WERI-Rb-1 (cell line): ENCODE data around the gene TOR1A.
A peak's percentile ranks its signal among the peaks of the same experiment; 100 is the strongest.

Source experiments
- DNase-seq: peaks from one replicate; pipeline ENCODE4 v3.0.0-alpha.2; 2020
- H3K27ac ChIP-seq: fragments of 250-450 bp; sonication (Bioruptor Pico); 2 replicates; pipeline ENCODE4 v1.5.1; 2020; ENCODE audit warnings: mild to moderate bottlenecking, moderate library complexity
- H3K27me3 ChIP-seq: fragments of 250-450 bp; sonication (Bioruptor Pico); 2 replicates; pipeline ENCODE4 v1.5.1; 2021; ENCODE audit warnings: mild to moderate bottlenecking, low read depth, moderate library complexity; ENCODE audit not compliant: insufficient read depth, severe bottlenecking
- H3K36me3 ChIP-seq: fragments of 250-450 bp; sonication (Bioruptor Pico); 2 replicates; pipeline ENCODE4 v1.5.1; 2020; ENCODE audit warnings: mild to moderate bottlenecking, moderate library complexity
- H3K4me3 ChIP-seq: 2 replicates; pipeline ENCODE4 v1.5.1; 2011; ENCODE audit warnings: low read depth, mild to moderate bottlenecking, control low read depth, low read length
- H3K9me3 ChIP-seq: fragments of 250-450 bp; sonication (Bioruptor Pico); 2 replicates; pipeline ENCODE4 v1.5.1; 2021; ENCODE audit warnings: mild to moderate bottlenecking, moderate library complexity; ENCODE audit not compliant: severe bottlenecking
- CTCF ChIP-seq: IDR thresholded peaks from 2 replicates; pipeline ENCODE4 v1.5.1; 2011; ENCODE audit warnings: low read depth, mild to moderate bottlenecking, control low read depth, inconsistent platforms, low read length

The TOR1A gene

GRCh38 chr9:129812385-129812784, 11.6 kb downstream of the TOR1A start:
- no peak for TF ChIP-seq CTCF
- peaks cover 65% of the 10 kb centered on the region for H3K36me3 ChIP-seq
- H3K4me3 ChIP-seq = no peak overlapping the region
- H3K9me3 ChIP-seq = no peaks in the 10 kb centered on the region
- no peaks in the 10 kb centered on the region for H3K27me3 ChIP-seq
- DNase-seq = peak; percentile 28
- no peak overlapping the region for H3K27ac ChIP-seq

DNA sequence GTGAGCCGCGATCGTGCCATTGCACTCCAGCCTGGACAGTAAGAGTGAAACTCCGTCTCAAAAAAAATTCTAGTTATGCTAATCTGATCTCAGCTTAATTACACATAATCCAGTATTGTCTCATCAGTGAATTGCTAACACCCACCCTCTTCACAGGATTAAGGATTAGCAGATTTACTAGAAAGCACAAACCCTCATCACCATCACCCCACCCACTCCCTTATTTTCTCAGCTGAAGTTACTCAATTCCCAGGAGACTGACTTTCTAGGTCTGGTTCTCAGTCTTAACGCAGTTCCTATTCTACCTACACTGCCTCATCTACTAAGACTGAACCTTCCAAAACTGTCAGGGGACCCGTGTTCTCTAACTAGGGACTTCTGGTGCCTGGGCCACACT, 12.0 kb downstream of the TOR1A start:
- Histone ChIP-seq H3K27ac (no peak overlapping the region), H3K9me3 (no peaks in the 10 kb centered on the region), H3K27me3 (no peaks in the 10 kb centered on the region), H3K4me3 (no peak overlapping the region), H3K36me3 (peaks cover 64% of the 10 kb centered on the region)
- DNase-seq = peak; percentile 44
- no peak for TF ChIP-seq CTCF

DNA sequence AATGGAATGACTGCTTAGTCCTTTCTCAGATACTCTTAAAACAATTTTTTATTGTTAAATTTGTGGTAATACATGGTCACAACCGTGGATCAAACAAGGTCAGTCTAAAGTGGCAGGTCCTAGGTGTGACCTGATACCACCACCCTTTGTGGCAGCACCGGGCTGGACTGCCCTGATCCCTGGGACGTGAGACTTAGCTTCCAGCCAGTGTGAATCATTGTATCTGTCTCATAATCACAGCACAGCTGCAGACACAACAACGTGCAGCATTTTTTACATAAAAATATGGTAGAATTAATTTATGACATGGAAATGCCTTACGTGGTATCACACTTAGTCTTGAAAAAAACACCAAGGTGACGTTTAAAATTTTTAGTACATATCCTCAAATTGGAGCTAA, 13.1 kb downstream of the TOR1A start:
- H3K4me3 ChIP-seq = no peak overlapping the region
- no peaks in the 10 kb centered on the region for H3K9me3 ChIP-seq
- H3K36me3 ChIP-seq = peaks cover 62% of the 10 kb centered on the region
- no peaks in the 10 kb centered on the region for H3K27me3 ChIP-seq
- no peak overlapping the region for H3K27ac ChIP-seq
- no peak for TF ChIP-seq CTCF
- DNase-seq = no peak

GRCh38 chr9:129810116-129810515, 13.8 kb downstream of the TOR1A start:
- H3K36me3 ChIP-seq = peaks cover 63% of the 10 kb centered on the region
- no peaks in the 10 kb centered on the region for H3K9me3 ChIP-seq
- H3K27me3 ChIP-seq = no peaks in the 10 kb centered on the region
- no peak for DNase-seq
- TF ChIP-seq CTCF = no peak
- H3K4me3 ChIP-seq = no peak overlapping the region
- no peak overlapping the region for H3K27ac ChIP-seq

DNA sequence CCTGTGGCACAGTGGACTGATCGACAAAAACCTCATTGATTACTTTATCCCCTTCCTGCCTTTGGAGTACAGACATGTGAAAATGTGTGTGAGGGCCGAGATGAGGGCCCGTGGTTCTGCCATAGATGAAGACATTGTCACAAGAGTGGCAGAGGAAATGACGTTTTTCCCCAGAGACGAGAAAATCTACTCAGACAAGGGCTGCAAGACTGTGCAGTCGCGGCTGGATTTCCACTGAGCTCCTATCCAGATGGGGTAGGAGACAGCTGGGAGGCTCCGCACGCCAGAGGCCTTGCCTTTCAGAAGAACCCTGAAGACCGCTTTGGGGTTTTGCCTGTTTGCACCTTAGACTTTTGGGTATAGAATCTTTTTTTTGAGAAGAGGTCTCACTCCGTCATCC, 14.6 kb downstream of the TOR1A start:
- peaks cover 59% of the 10 kb centered on the region for H3K36me3 ChIP-seq
- no peak overlapping the region for H3K4me3 ChIP-seq
- TF ChIP-seq CTCF = no peak
- no peak overlapping the region for H3K27ac ChIP-seq
- DNase-seq = no peak
- H3K27me3 ChIP-seq = no peaks in the 10 kb centered on the region
- no peaks in the 10 kb centered on the region for H3K9me3 ChIP-seq

DNA sequence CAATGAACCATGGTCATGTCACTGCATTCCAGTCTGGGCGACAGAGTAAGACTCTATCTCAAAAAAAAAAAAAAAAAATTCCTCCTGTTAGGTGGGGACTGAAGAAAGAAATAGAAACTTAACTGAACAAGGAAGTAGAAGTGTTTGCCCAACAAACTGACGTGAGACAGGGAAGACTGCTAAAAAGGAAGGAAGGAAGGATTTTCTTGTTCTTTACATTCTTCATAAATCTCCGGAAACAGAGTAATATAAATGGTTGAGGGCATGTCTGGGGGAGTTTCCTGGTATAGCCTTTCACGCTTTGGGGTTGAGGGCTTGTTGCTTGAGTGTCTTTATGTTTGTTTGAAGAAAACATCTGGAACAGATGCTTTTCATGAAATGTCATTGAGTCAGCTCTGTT, 17.9 kb downstream of the TOR1A start:
- no peak for TF ChIP-seq CTCF
- no peak overlapping the region for H3K27ac ChIP-seq
- H3K4me3 ChIP-seq = no peak overlapping the region
- H3K36me3 ChIP-seq = peaks cover 50% of the 10 kb centered on the region
- H3K27me3 ChIP-seq = no peaks in the 10 kb centered on the region
- DNase-seq = no peak
- H3K9me3 ChIP-seq = no peaks in the 10 kb centered on the region
